Panc1 (cell line): Measurements from ENCODE around the gene KLRF2.

Experiments
- CTCF ChIP-seq: fragments of 450-650 bp; IDR thresholded peaks from 2 replicates; pipeline ENCODE4 v1.5.1; 2017; ENCODE audit warnings: mild to moderate bottlenecking
- SIN3A ChIP-seq: IDR thresholded peaks from 2 replicates; pipeline ENCODE4 v1.6.1; 2012; ENCODE audit warnings: low read depth, mild to moderate bottlenecking, low read length, moderate library complexity, borderline replicate concordance; ENCODE audit not compliant: insufficient read depth

GRCh38 chr12:9922429-9922828 is 41.1 kb downstream of the KLRF2 start:
- no peak for TF ChIP-seq CTCF
- TF ChIP-seq SIN3A = no peak
